IMR-90 (cell line): ENCODE measurements around the gene PITPNM3. TPM values are rescaled to one million over a fixed set of nuclear protein-coding genes. Genes with fewer than 3 reads are reported as not detected.

ENCODE experiments used
- ATAC-seq: fragments of 200-7000 bp; cut with Tn5 transposase; 2 replicates; pipeline ENCODE4 v1.9.1; 2020; ENCODE audit warnings: low read depth, mild to moderate bottlenecking, moderate library complexity
- BruUV-seq: library from RNA; stranded (reverse); fragments of 400-500 nt; replicated peaks from 2 replicates; lab custom pipeline; 2021; lab: Mats Ljungman, UMichigan
- CTCF ChIA-PET: fragments of 300-600 bp; formaldehyde crosslinking; extraction: SDS; loops from one replicate; lab custom pipeline; 2021; ENCODE audit warnings: antibody characterized with exemption; lab: Yijun Ruan, JAX
- POLR2A ChIA-PET: fragments of 300-600 bp; sonication (Branson Sonifier 250); formaldehyde crosslinking; loops from one replicate; lab custom pipeline; 2022; ENCODE audit warnings: antibody characterized with exemption; ENCODE audit not compliant: unreplicated experiment; lab: Charles Lee
- DNase-seq: peaks from one replicate; pipeline ENCODE4 v3.0.0; 2013
- H2AFZ ChIP-seq: replicated peaks from 2 replicates; pipeline ENCODE3; 2013; ENCODE audit warnings: low read length, mild to moderate bottlenecking; ENCODE audit not compliant: poor library complexity
- H2AK5ac ChIP-seq: 2 replicates; pipeline ENCODE4 v1.6.1; 2013; ENCODE audit warnings: low read depth, low read length, inconsistent platforms
- H2AK9ac ChIP-seq: replicated peaks from 2 replicates; pipeline ENCODE3; 2013; ENCODE audit warnings: mild to moderate bottlenecking, low read depth, low read length, moderate library complexity; ENCODE audit not compliant: poor library complexity
- H2BK120ac ChIP-seq: 2 replicates; pipeline ENCODE4 v1.6.1; 2013; ENCODE audit warnings: low read depth, low read length, inconsistent platforms
- H2BK15ac ChIP-seq: 3 replicates; pipeline ENCODE4 v1.6.1; 2013; ENCODE audit warnings: low read depth, low read length, inconsistent platforms
- H2BK20ac ChIP-seq: 2 replicates; pipeline ENCODE4 v1.6.1; 2013; ENCODE audit warnings: low read depth, mild to moderate bottlenecking, inconsistent platforms, low read length, moderate library complexity
- H2BK5ac ChIP-seq: 2 replicates; pipeline ENCODE4 v1.6.1; 2013; ENCODE audit warnings: mild to moderate bottlenecking, low read depth, low read length, inconsistent platforms; ENCODE audit not compliant: poor library complexity, severe bottlenecking
- H3K14ac ChIP-seq: replicated peaks from 2 replicates; pipeline ENCODE4 v1.6.1; 2013; ENCODE audit warnings: low read depth, low read length, inconsistent platforms
- H3K18ac ChIP-seq: 2 replicates; pipeline ENCODE4 v1.6.1; 2013; ENCODE audit warnings: low read depth, low read length, control low read depth
- H3K23ac ChIP-seq: 2 replicates; pipeline ENCODE4 v1.6.1; 2013; ENCODE audit warnings: low read depth, low read length, inconsistent platforms
- H3K27ac ChIP-seq: 2 replicates; pipeline ENCODE4 v1.5.1; 2013; ENCODE audit warnings: mild to moderate bottlenecking, control low read depth, low read length; ENCODE audit not compliant: insufficient read depth
- H3K27me3 ChIP-seq: 2 replicates; pipeline ENCODE4 v1.6.1; 2013; ENCODE audit warnings: low read length; ENCODE audit not compliant: control insufficient read depth, insufficient read depth
- H3K36me3 ChIP-seq: 2 replicates; pipeline ENCODE4 v1.6.1; 2013; ENCODE audit warnings: low read length, mixed read lengths; ENCODE audit not compliant: control insufficient read depth, insufficient read depth
- H3K4ac ChIP-seq: 2 replicates; pipeline ENCODE4 v1.6.1; 2013; ENCODE audit warnings: low read depth, low read length, inconsistent platforms
- H3K4me1 ChIP-seq: 2 replicates; pipeline ENCODE4 v1.6.1; 2013; ENCODE audit warnings: low read length, mixed read lengths; ENCODE audit not compliant: control insufficient read depth, insufficient read depth
- H3K4me2 ChIP-seq: 2 replicates; pipeline ENCODE4 v1.6.1; 2013; ENCODE audit warnings: low read depth, mild to moderate bottlenecking, control low read depth, low read length, moderate library complexity
- H3K4me3 ChIP-seq: 2 replicates; pipeline ENCODE4 v1.5.1; 2013; ENCODE audit warnings: low read depth, mild to moderate bottlenecking, control low read depth, low read length, moderate library complexity; ENCODE audit not compliant: insufficient read depth
- H3K56ac ChIP-seq: 2 replicates; pipeline ENCODE4 v1.6.1; 2013; ENCODE audit warnings: low read length, inconsistent platforms; ENCODE audit not compliant: insufficient read depth; ENCODE audit errors: extremely low read depth
- H3K79me1 ChIP-seq, 2 experiments: 2 replicates each; pipeline ENCODE4 v1.6.1; 2013; ENCODE audit warnings: low read length in 2 of 2, inconsistent platforms in 1 of 2, low read depth in 1 of 2
- H3K9ac ChIP-seq: 2 replicates; pipeline ENCODE4 v1.6.1; 2013; ENCODE audit warnings: low read depth, low read length, control low read depth
- H3K9me1 ChIP-seq: 2 replicates; pipeline ENCODE4 v1.6.1; 2013; ENCODE audit warnings: low read length, inconsistent platforms; ENCODE audit not compliant: insufficient read depth
- H3K9me3 ChIP-seq: 2 replicates; pipeline ENCODE4 v1.6.1; 2013; ENCODE audit warnings: low read length; ENCODE audit not compliant: control insufficient read depth, insufficient read depth
- H4K20me1 ChIP-seq: 2 replicates; pipeline ENCODE4 v1.6.1; 2013; ENCODE audit warnings: low read length, inconsistent platforms; ENCODE audit not compliant: insufficient read depth
- H4K5ac ChIP-seq: 2 replicates; pipeline ENCODE4 v1.6.1; 2013; ENCODE audit warnings: mild to moderate bottlenecking, low read depth, low read length, control low read depth
- H4K8ac ChIP-seq, 2 experiments: 2 replicates each; pipeline ENCODE4 v1.6.1; 2013; ENCODE audit warnings: low read depth in 2 of 2, low read length in 2 of 2, control low read depth in 1 of 2, inconsistent platforms in 1 of 2
- H4K91ac ChIP-seq: 2 replicates; pipeline ENCODE4 v1.6.1; 2013; ENCODE audit warnings: low read depth, low read length, inconsistent platforms; ENCODE audit not compliant: insufficient read depth
- BHLHE40 ChIP-seq: fragments of 150-350 bp; IDR thresholded peaks from 2 replicates; pipeline ENCODE4 v1.6.1; 2016; ENCODE audit warnings: mild to moderate bottlenecking, low read depth, low read length
- CEBPB ChIP-seq: IDR thresholded peaks from 2 replicates; pipeline ENCODE4 v1.6.1; 2012; ENCODE audit warnings: low read depth, low read length, improper control_type of control experiment
- CHD1 ChIP-seq: IDR thresholded peaks from 2 replicates; pipeline ENCODE4 v1.6.1; 2012; ENCODE audit warnings: low read depth, low read length, improper control_type of control experiment
- CTCF ChIP-seq: conservative IDR thresholded peaks from 2 replicates; pipeline ENCODE4 v1.5.1; 2012; ENCODE audit warnings: mild to moderate bottlenecking, low read depth, low read length, improper control_type of control experiment
- ELK1 ChIP-seq: fragments of 150-350 bp; IDR thresholded peaks from 2 replicates; pipeline ENCODE4 v1.6.1; 2016; ENCODE audit warnings: low read depth, mild to moderate bottlenecking, low read length, moderate library complexity, borderline replicate concordance
- FOS ChIP-seq: fragments of 150-350 bp; IDR thresholded peaks from 2 replicates; pipeline ENCODE4 v1.6.1; 2016; ENCODE audit warnings: low read depth, low read length
- MAFK ChIP-seq: IDR thresholded peaks from 2 replicates; pipeline ENCODE4 v1.6.1; 2012; ENCODE audit warnings: low read depth, low read length, improper control_type of control experiment
- MAZ ChIP-seq: IDR thresholded peaks from 2 replicates; pipeline ENCODE4 v1.6.1; 2012; ENCODE audit warnings: low read depth, mild to moderate bottlenecking, low read length, improper control_type of control experiment, moderate library complexity, borderline replicate concordance
- MXI1 ChIP-seq: IDR thresholded peaks from 2 replicates; pipeline ENCODE4 v1.6.1; 2012; ENCODE audit warnings: low read depth, mild to moderate bottlenecking, low read length, moderate library complexity, borderline replicate concordance
- NFE2L2 ChIP-seq: fragments of 150-350 bp; IDR thresholded peaks from 2 replicates; pipeline ENCODE4 v1.6.1; 2016; ENCODE audit warnings: low read depth, mild to moderate bottlenecking, low read length
- POLR2A ChIP-seq: IDR thresholded peaks from 2 replicates; pipeline ENCODE4 v1.6.1; 2012; ENCODE audit warnings: mild to moderate bottlenecking, low read depth, low read length
- RAD21 ChIP-seq: IDR thresholded peaks from 2 replicates; pipeline ENCODE4 v1.6.1; 2012; ENCODE audit warnings: low read length, improper control_type of control experiment
- RCOR1 ChIP-seq: IDR thresholded peaks from 2 replicates; pipeline ENCODE4 v1.6.1; 2012; ENCODE audit warnings: mild to moderate bottlenecking, low read length, improper control_type of control experiment; ENCODE audit not compliant: insufficient replicate concordance
- RFX5 ChIP-seq: IDR thresholded peaks from 2 replicates; pipeline ENCODE4 v1.8.0; 2012; ENCODE audit warnings: low read depth, mild to moderate bottlenecking, low read length, moderate library complexity
- SMC3 ChIP-seq: fragments of 150-350 bp; IDR thresholded peaks from 2 replicates; pipeline ENCODE4 v1.6.1; 2016; ENCODE audit warnings: low read depth, mild to moderate bottlenecking, antibody characterized with exemption, low read length, moderate library complexity
- USF2 ChIP-seq: fragments of 150-350 bp; IDR thresholded peaks from 2 replicates; pipeline ENCODE4 v1.6.1; 2017; ENCODE audit warnings: mild to moderate bottlenecking, antibody characterized with exemption, low read length, low read depth
- WGBS, 2 experiments: methylation state at CpG; one replicate each; pipeline versions ENCODE4 v1.1.5 to v1.1.7; 2013; ENCODE audit warnings: missing lambda C conversion rate in 2 of 2; ENCODE audit not compliant: insufficient read length in 1 of 2; ENCODE audit errors: extremely low coverage in 2 of 2; 5-methylcytosine and 5-hydroxymethylcytosine counted together
- dilution Hi-C: fragments of 300-500 bp; cut with HindIII; formaldehyde crosslinking; loops from one replicate; pipeline ENCODE4 v1.14.3; 2018; ENCODE audit warnings: low sequenced_read_pairs; ENCODE audit not compliant: unreplicated experiment
- in situ Hi-C: fragments of 300-500 bp; cut with MboI; formaldehyde crosslinking; loops from 3 replicates; pipeline ENCODE4 v1.14.3; 2019; ENCODE audit warnings: low sequenced_read_pairs, inconsistent platforms, mixed read lengths
- intact Hi-C: fragments of 100-400 bp; cut with micrococcal nuclease; formaldehyde crosslinking; loops from 2 replicates; pipeline ENCODE4 v1.10.0; 2022
- polyA plus RNA-seq, 3 experiments: library from polyadenylated mRNA; depleted of rRNA; stranded (reverse); fragments of >200 nt; gene quantifications; 2 replicates each; pipeline ENCODE4 v1.2.3, GENCODE V29; 2012; ENCODE audit warnings: low replicate concordance in 1 of 3
- total RNA-seq: library from RNA; depleted of rRNA; stranded (reverse); fragments of >200 nt; gene quantifications from 2 replicates; pipeline ENCODE4 v1.2.3, GENCODE V29; 2012

Gene PITPNM3
- total and polyA plus RNA-seq, 2 of the 4 experiments (the other 2 are of a cell fraction), result 0.54 to 1.7 TPM

GRCh38 chr17:6536053-6536452, 20.3 kb downstream of the PITPNM3 start:
- no peak for DNase-seq
- Histone ChIP-seq H3K27me3 (peaks cover 5% of the 10 kb centered on the region; the same call in 1 of the 2 replicates), H3K56ac (no peak overlapping the region), H3K23ac (no peak overlapping the region), H3K4ac (no peak overlapping the region), H2AK9ac (no peak overlapping the region), H4K8ac (no peak overlapping the region), H3K4me3 (no peak overlapping the region), H2AK5ac (no peak overlapping the region), H3K9ac (no peak overlapping the region), H3K18ac (no peak overlapping the region), H3K36me3 (no peaks in the 10 kb centered on the region), H3K9me1 (no peaks in the 10 kb centered on the region), H2AFZ (no peak overlapping the region), H3K4me1 (no peaks in the 10 kb centered on the region), H2BK120ac (no peak overlapping the region), H4K5ac (no peak overlapping the region), H2BK5ac (no peak overlapping the region), H3K27ac (no peak overlapping the region), H2BK15ac (no peak overlapping the region), H3K79me1 (no peaks in the 10 kb centered on the region), H4K20me1 (no peaks in the 10 kb centered on the region), H3K14ac (no peak overlapping the region), H2BK20ac (no peak overlapping the region), H3K9me3 (peaks cover 3% of the 10 kb centered on the region), H3K4me2 (no peak overlapping the region), H4K91ac (no peak overlapping the region)
- intact Hi-C loops, result no loop called here
- ATAC-seq, result no peak
- 50% methylated on average over 8 of the region's 10 CpGs; no CpG with 5 or more reads in 1 of the 2 experiments for WGBS, 2 experiments
- in situ Hi-C loops, result no loop called here
- dilution Hi-C loops, result no loop called here
- TF ChIP-seq POLR2A (no peak), MAFK (no peak), MXI1 (no peak), BHLHE40 (no peak), RCOR1 (no peak), RFX5 (no peak), SMC3 (no peak), NFE2L2 (no peak), CHD1 (no peak), FOS (no peak), CTCF (no peak), MAZ (no peak), ELK1 (no peak), CEBPB (no peak), RAD21 (no peak), USF2 (no peak)
- ChIA-PET CTCF (interaction anchor here (0.6 kb wide), 1 partner anchor 328 kb away, joined by 3 read pairs; no protein-coding TSS in a partner anchor), POLR2A (no interaction called here)
- no TSS peak for BruUV-seq
